H1 (cell line): ENCODE data around the gene ART5. TPM values are rescaled to one million over a fixed set of nuclear protein-coding genes. Genes with fewer than 3 reads are reported as not detected.

ENCODE experiments used
- BCL11A ChIP-seq, 2 experiments: IDR thresholded peaks; one replicate each; pipeline ENCODE4 v1.6.1; 2011; ENCODE audit warnings: low read depth in 2 of 2, low read length in 2 of 2, mild to moderate bottlenecking in 2 of 2
- CBX5 ChIP-seq: fragments of 300-800, 300-1000 bp; sonication (generic); IDR thresholded peaks from 2 replicates; pipeline ENCODE4 v1.7.1; 2016; ENCODE audit warnings: antibody characterized with exemption, low read length, low read depth
- CBX8 ChIP-seq: fragments of 300-800, 300-1000 bp; sonication (generic); IDR thresholded peaks from 2 replicates; pipeline ENCODE4 v1.7.1; 2016; ENCODE audit warnings: low read depth, low read length, borderline replicate concordance
- CEBPB ChIP-seq: IDR thresholded peaks from 2 replicates; pipeline ENCODE4 v1.6.1; 2012; ENCODE audit warnings: low read depth, low read length
- CHD1 ChIP-seq: IDR thresholded peaks from 2 replicates; pipeline ENCODE4 v1.6.1; 2012; ENCODE audit warnings: low read depth, low read length, improper control_type of control experiment
- CHD7 ChIP-seq: fragments of 300-600 bp; sonication (generic); IDR thresholded peaks from 2 replicates; pipeline ENCODE4 v1.7.1; 2012; ENCODE audit warnings: low read length, moderate library complexity, mild to moderate bottlenecking, inconsistent platforms; ENCODE audit not compliant: insufficient replicate concordance
- CREB1 ChIP-seq: IDR thresholded peaks from 2 replicates; pipeline ENCODE4 v1.6.1; 2012; ENCODE audit warnings: inconsistent platforms
- TCF12 ChIP-seq: IDR thresholded peaks from 2 replicates; pipeline ENCODE4 v1.6.1; 2011; ENCODE audit warnings: low read depth, mild to moderate bottlenecking, low read length
- ZNF274 ChIP-seq: IDR thresholded peaks from 2 replicates; pipeline ENCODE4 v1.7.0; 2012; ENCODE audit warnings: low read length, borderline replicate concordance; ENCODE audit errors: extremely low read depth
- polyA plus RNA-seq, 7 experiments: library from polyadenylated mRNA; depleted of rRNA in 3 of 7; stranded (reverse) in 5 of 7; unstranded in 2 of 7; fragments of >200 nt in 5 of 7; fragments of 200-250 nt in 2 of 7; gene quantifications; 1 replicate in 5 of 7; 2 replicates in 1 of 7; 4 replicates in 1 of 7; pipeline versions ENCODE4 v1.2.1 to v1.2.3, GENCODE V29; 2011 to 2013; ENCODE audit warnings: missing spikeins in 2 of 7, mixed read lengths in 2 of 7
- total RNA-seq: library from RNA; stranded (reverse); fragmentation: NEBNext Ultra II Directional; extraction: Animal tissue kit (Norgen Biotek cat#: 25700); gene quantifications from 2 replicates; pipeline ENCODE4 v1.2.1, GENCODE V29; 2021

The ART5 gene
- total and polyA plus RNA-seq, 2 of the 8 experiments (the other 6 are each of a cell fraction or from before 2014, with no cell fraction given): 6.0 to 7.5 TPM

GRCh38 chr11:3679077-3679476 lies 37.3 kb upstream of the ART5 start (continued):
- TF ChIP-seq CHD7: no peak
- no peak for TF ChIP-seq ZNF274
- TF ChIP-seq CREB1: no peak
- no peak for TF ChIP-seq CEBPB
- no peak for TF ChIP-seq CBX8
- TF ChIP-seq CHD1: no peak
- no peak for TF ChIP-seq TCF12
- no peak for TF ChIP-seq CBX5
- TF ChIP-seq BCL11A (IDR thresholded peaks at IDR 0.05; ENCODE audit: low read depth in 2 of 2, low read length in 2 of 2): no peak
- TF ChIP-seq, all 59 proteins: peak for 0
